ENCODE results near the gene TPTE2. TPM values are rescaled to one million over a fixed set of nuclear protein-coding genes. Genes with fewer than 3 reads are reported as not detected.

The TPTE2 gene
- total RNA-seq, 1 donor from 2014 or later, result not detected

GRCh38 chr13:19601749-19602725 lies 40.7 kb upstream of the TPTE2 start:
- TF ChIP-seq CTCF (IDR thresholded peaks at IDR 0.05), result peak; percentile 19
- intact Hi-C loops (cut with DNase I), result no loop called here
- Histone ChIP-seq H3K27me3 (peaks cover 32% of the 10 kb centered on the region), H3K4me1 (peaks cover 7% of the 10 kb centered on the region), H3K36me3 (no peaks in the 10 kb centered on the region), H3K27ac (no peak overlapping the region), H3K4me3 (peak overlapping the region; percentile 56), H3K9me3 (no peaks in the 10 kb centered on the region)
- ATAC-seq (peak; percentile 89), DNase-seq (peak; percentile 70)

GRCh38 chr13:19597523-19597922 lies 36.2 kb upstream of the TPTE2 start:
- Histone ChIP-seq H3K36me3 (no peaks in the 10 kb centered on the region), H3K4me3 (no peak overlapping the region), H3K4me1 (peaks cover 4% of the 10 kb centered on the region), H3K9me3 (no peaks in the 10 kb centered on the region), H3K27ac (no peak overlapping the region), H3K27me3 (peaks cover 21% of the 10 kb centered on the region)
- no peak for TF ChIP-seq CTCF (IDR thresholded peaks at IDR 0.05)
- DNase-seq, result no peak
- intact Hi-C loops (cut with DNase I), result no loop called here
- ATAC-seq, result no peak

GRCh38 chr13:19596960-19597361 lies 35.6 kb upstream of the TPTE2 start:
- no peaks in the 10 kb centered on the region for H3K4me1 ChIP-seq
- H3K9me3 ChIP-seq, result no peaks in the 10 kb centered on the region
- intact Hi-C loops (cut with DNase I), result no loop called here
- H3K36me3 ChIP-seq, result no peaks in the 10 kb centered on the region
- DNase-seq (no peak), ATAC-seq (no peak)
- H3K4me3 ChIP-seq, result no peak overlapping the region
- no peak for TF ChIP-seq CTCF (IDR thresholded peaks at IDR 0.05)
- no peak overlapping the region for H3K27ac ChIP-seq
- peaks cover 21% of the 10 kb centered on the region for H3K27me3 ChIP-seq

GRCh38 chr13:19596086-19596485 lies 34.8 kb upstream of the TPTE2 start:
- peaks cover 13% of the 10 kb centered on the region for H3K27me3 ChIP-seq
- DNase-seq (no peak), ATAC-seq (no peak)
- TF ChIP-seq CTCF (IDR thresholded peaks at IDR 0.05), result no peak
- no peak overlapping the region for H3K27ac ChIP-seq
- no peaks in the 10 kb centered on the region for H3K36me3 ChIP-seq
- no peaks in the 10 kb centered on the region for H3K4me1 ChIP-seq
- no peaks in the 10 kb centered on the region for H3K9me3 ChIP-seq
- intact Hi-C loops (cut with DNase I), result no loop called here
- H3K4me3 ChIP-seq, result no peak overlapping the region

GRCh38 chr13:19592657-19593180 lies 31.4 kb upstream of the TPTE2 start:
- no peak for ATAC-seq
- no peak for DNase-seq
- intact Hi-C loops (cut with DNase I), result no loop called here
- Histone ChIP-seq H3K4me3 (no peak overlapping the region), H3K27me3 (peaks cover 2% of the 10 kb centered on the region), H3K9me3 (no peaks in the 10 kb centered on the region), H3K4me1 (no peaks in the 10 kb centered on the region), H3K27ac (no peak overlapping the region), H3K36me3 (no peaks in the 10 kb centered on the region)
- no peak for TF ChIP-seq CTCF (IDR thresholded peaks at IDR 0.05)

Data from upper lobe of right lung (tissue), 1 donor.